ENCODE measurements around the gene BIK. TPM values are rescaled to one million over a fixed set of nuclear protein-coding genes. Genes with fewer than 3 reads are reported as not detected.
A peak's percentile ranks its signal among the peaks of the same experiment; 100 is the strongest.

Gene BIK
- total RNA-seq, 2 donors from 2014 or later, result 1.9 to 4.0 TPM

DNA sequence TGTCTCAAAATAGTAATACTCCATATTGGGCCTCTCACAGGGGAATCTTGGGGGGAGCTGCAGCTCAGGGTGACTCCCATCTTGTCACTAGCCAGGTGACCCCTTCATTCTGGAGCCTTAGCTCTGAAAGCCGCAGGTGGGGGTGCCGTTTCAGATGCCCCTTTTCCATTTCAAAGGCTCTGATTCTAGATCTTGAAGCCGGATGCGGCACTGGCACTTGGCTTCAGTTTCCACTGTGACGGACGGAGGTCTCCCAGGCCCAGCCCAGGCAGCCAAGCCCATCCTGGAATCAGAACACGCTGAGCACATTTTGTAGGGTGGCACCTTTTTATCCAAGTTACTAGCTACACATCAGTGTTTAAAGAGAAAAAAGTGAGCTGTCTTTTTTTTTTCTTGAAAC, 6.4 kb downstream of the BIK start:
- H3K27me3 Mint-ChIP-seq, result no peaks in the 10 kb centered on the region
- ATAC-seq (replicated peaks), result no peak
- no peak overlapping the region for H3K27ac Mint-ChIP-seq
- H3K9me3 Mint-ChIP-seq, result no peaks in the 10 kb centered on the region
- H3K36me3 Mint-ChIP-seq (ENCODE audit: low read depth), result no peaks in the 10 kb centered on the region
- no peaks in the 10 kb centered on the region for H3K4me1 Mint-ChIP-seq
- H3K4me3 Mint-ChIP-seq, result no peak overlapping the region

DNA sequence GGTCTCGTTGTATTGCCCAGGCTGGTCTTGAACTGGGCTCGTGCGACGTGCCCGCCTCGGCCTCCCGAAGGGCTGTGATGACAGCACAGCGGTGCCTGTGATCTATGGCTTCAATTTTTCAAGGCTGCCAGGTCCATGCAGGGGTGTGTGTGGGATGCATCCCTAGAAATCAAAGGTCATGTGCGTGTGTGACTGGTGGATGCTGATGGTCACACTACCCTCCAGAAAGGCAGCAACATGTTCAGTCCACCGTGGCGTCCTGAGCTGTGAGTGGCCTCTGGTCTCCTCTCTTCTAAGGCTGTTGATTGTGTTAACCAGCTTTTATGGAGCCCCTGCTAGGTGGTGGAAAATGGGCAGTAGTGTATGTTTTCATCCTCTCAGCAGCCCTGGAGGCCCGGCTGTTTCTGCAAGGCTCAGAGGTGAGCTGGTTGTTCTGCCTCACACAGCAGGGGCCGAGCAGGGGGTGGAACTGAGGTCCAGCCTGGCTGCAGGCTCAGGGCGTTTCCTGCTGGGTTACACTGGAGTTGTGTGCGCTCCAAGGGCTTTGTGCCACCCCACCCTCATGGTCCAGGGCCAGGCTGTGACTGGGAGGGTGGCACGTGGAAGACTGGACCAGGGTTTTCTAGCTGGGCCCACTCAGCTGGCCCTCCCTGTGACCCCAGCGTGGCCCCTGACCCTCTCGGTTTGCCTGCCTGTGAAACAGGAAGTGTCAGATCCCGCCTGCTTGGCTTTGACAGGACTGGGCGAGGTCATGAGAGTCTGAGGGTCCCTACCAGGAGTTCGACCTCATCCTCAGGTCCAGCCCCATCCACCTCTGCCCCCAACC, 7.7 kb downstream of the BIK start:
- Mint-ChIP-seq H3K36me3 (ENCODE audit: low read depth) (no peaks in the 10 kb centered on the region), H3K9me3 (no peaks in the 10 kb centered on the region), H3K4me3 (no peak overlapping the region), H3K4me1 (peaks cover 5% of the 10 kb centered on the region), H3K27me3 (no peaks in the 10 kb centered on the region), H3K27ac (no peak overlapping the region)
- ATAC-seq (replicated peaks), result no peak

DNA sequence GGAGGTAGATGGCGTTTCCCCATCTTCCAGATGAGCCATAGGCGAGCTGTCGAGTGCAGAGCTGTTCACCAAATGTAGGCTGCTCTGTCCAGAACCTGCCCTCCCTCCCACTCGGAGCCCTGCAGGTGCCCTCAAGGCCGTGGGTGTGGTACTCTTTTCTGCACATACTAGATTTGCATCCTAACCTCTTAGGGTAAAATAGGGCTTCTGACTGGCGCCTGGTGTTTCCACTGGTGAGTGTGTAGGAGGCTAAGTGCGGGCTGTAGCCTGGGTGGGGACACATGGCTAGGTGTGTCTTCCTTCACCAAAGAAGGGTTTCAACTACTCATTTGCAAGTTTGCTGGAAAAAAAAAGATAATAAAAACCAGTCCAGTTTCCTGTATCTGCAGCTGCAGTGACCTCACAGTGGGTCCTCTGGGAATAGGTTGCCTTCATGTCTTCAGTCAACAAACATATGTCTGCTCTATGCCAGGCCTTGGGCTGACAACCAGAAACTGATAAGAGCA, 8.5 kb downstream of the BIK start:
- H3K27ac Mint-ChIP-seq, result peak overlapping the region; percentile 46
- no peaks in the 10 kb centered on the region for H3K27me3 Mint-ChIP-seq
- H3K36me3 Mint-ChIP-seq (ENCODE audit: low read depth), result no peaks in the 10 kb centered on the region
- ATAC-seq (replicated peaks), result peak; percentile 42
- no peaks in the 10 kb centered on the region for H3K9me3 Mint-ChIP-seq
- peaks cover 5% of the 10 kb centered on the region for H3K4me1 Mint-ChIP-seq
- H3K4me3 Mint-ChIP-seq, result no peak overlapping the region

DNA sequence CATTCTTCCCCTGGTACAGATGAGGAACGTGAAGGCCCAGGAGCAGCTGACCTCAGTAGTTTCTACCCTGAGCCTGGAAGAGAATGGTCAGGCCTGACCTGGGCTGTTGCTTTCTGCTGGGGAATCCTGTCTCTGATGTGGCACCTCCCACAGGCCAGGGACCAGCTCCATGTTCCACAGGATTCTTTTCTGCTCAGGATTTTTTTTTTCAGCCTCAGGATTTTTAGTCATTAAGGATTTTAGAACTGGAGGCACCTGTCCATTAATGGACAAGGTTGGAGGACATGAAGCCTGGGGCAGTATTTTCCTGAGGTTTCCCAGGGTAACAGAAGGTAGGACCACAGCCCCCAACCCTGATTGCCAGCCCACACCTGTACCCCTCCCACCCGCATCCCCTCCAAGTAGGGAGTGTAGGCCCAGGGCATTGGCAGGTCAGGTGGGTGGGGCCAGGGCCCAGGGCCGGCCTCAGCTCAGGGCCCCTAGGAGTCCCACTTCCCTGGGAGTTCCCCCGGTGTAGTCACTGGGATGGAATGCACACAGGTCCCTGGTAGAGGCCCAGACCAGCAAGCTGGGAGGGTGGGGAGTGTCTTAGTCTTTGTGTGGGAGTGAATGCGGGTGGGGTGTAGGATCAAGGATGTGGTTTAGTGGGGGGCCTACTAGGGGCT, 16.1 kb downstream of the BIK start:
- Mint-ChIP-seq H3K27me3 (no peaks in the 10 kb centered on the region), H3K4me1 (peaks cover 5% of the 10 kb centered on the region), H3K4me3 (no peak overlapping the region), H3K27ac (peak overlapping the region; percentile 48), H3K9me3 (no peaks in the 10 kb centered on the region), H3K36me3 (ENCODE audit: low read depth) (peaks cover 4% of the 10 kb centered on the region)
- no peak for ATAC-seq (replicated peaks)

DNA sequence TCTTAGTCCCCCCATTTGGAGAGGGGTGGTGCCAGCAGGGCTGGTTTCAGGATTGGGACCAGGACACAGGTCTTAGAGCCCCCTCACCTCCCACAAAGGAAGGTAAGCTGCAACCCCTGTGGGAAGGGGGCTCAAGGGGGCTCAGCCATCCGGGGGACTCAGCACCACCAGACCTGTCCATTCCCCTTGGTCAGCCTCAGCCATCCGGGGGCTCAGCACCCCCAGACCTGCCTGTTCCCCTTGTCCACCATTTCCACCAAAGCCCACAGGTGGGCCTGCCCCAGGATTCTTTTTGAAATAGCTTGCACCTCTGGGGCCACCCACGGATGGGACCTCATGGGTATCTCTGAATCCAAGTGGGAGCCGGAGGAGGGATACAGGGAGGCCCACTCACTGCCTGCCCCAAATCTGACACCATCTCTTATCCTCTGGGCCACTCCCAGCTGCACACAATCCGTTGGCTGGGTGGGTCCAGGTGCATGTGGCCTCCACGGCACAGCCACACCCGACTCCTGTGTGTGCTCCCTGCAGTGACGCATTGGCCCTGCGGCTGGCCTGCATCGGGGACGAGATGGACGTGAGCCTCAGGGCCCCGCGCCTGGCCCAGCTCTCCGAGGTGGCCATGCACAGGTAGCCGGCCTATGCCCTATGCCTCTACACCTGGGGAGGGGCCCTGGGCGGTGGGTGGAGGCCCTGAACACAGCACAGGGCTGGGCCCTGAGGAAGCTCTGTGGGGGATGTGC, 16.8 kb downstream of the BIK start:
- peak overlapping the region; percentile 48 for H3K27ac Mint-ChIP-seq
- no peaks in the 10 kb centered on the region for H3K9me3 Mint-ChIP-seq
- H3K4me3 Mint-ChIP-seq, result no peak overlapping the region
- no peak for ATAC-seq (replicated peaks)
- peaks cover 5% of the 10 kb centered on the region for H3K4me1 Mint-ChIP-seq
- H3K27me3 Mint-ChIP-seq, result no peaks in the 10 kb centered on the region
- peaks cover 11% of the 10 kb centered on the region for H3K36me3 Mint-ChIP-seq (ENCODE audit: low read depth)

DNA sequence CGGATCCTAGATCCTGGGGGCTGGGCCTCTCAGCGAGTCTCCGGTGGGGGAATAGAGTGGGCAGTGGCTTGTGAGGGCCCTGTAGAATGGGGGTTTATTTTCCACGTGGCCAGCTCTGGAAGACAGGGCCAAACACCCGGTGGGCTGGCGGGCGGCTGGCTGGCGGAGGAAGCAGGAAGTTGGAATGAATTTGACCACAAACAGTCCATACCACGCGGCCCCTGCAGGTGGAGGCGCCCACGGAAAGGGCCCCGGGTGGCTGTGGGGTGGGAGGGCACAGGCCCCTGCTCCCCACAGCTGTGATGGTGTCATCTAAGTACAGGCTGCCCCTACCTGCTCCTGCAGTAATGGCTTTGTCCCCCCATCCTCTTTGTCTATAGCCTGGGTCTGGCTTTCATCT, 17.6 kb downstream of the BIK start:
- Mint-ChIP-seq H3K36me3 (ENCODE audit: low read depth) (peaks cover 19% of the 10 kb centered on the region), H3K4me3 (no peak overlapping the region), H3K27me3 (no peaks in the 10 kb centered on the region), H3K4me1 (no peaks in the 10 kb centered on the region), H3K27ac (no peak overlapping the region), H3K9me3 (no peaks in the 10 kb centered on the region)
- no peak for ATAC-seq (replicated peaks)

DNA sequence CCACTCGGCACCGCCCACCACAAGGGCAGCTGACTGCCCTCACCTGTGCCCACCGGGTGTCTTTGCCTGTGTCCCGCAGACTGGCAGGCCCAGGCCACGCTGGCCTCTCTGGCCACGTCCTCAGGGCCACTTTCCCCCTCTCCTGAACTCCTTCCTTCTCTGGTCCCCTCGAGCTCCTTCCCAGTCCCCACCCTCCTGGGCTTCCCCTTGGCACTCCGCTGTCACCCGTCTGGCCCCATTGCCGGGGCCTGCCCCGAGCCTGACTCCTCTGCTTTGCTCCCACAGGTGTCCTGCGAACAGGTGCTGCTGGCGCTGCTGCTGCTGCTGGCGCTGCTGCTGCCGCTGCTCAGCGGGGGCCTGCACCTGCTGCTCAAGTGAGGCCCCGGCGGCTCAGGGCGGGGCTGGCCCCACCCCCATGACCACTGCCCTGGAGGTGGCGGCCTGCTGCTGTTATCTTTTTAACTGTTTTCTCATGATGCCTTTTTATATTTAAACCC, 18.4 kb downstream of the BIK start:
- Mint-ChIP-seq H3K4me1 (no peaks in the 10 kb centered on the region), H3K27me3 (no peaks in the 10 kb centered on the region), H3K9me3 (no peaks in the 10 kb centered on the region), H3K4me3 (no peak overlapping the region), H3K36me3 (ENCODE audit: low read depth) (peaks cover 27% of the 10 kb centered on the region), H3K27ac (no peak overlapping the region)
- ATAC-seq (replicated peaks), result no peak

DNA sequence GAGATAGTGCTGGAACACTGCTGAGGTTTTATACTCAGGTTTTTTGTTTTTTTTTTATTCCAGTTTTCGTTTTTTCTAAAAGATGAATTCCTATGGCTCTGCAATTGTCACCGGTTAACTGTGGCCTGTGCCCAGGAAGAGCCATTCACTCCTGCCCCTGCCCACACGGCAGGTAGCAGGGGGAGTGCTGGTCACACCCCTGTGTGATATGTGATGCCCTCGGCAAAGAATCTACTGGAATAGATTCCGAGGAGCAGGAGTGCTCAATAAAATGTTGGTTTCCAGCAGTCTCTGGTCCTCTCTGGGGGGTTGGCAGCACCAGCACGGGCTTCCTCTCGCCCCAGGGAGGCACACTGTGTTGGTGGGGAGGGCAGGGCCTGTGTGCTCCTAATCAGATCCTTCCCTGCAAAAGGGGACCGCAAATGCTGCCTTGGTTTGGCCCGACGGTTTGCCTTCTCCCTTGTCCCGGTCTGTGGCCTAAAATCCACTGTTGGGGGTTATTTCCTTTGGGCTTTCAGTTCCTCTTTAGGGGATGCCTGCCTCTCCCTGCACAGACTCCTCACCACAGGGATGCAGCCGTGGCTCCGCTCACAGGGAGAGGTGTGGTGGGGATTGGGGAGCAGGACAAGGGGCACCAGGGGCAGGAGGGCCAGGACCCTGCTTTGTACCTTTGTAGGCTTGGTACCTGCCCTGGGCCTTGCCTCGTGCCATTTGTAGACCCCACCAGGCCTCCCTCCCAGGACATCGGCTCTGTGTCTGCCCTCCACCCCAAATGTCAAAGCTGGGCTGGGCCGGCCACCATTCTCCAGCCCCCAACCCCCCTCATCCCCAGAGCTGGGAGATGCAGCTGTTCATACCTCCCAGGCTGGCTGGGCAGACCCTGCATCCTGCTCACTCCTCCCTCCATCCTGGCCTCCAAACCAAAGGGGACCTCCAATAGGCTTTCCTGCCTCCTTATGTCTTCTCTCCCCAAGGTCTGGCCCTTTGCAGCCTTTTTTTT, 19.2 kb downstream of the BIK start:
- no peak overlapping the region for H3K4me3 Mint-ChIP-seq
- H3K4me1 Mint-ChIP-seq, result no peaks in the 10 kb centered on the region
- no peaks in the 10 kb centered on the region for H3K9me3 Mint-ChIP-seq
- H3K27ac Mint-ChIP-seq, result no peak overlapping the region
- no peaks in the 10 kb centered on the region for H3K27me3 Mint-ChIP-seq
- peaks cover 33% of the 10 kb centered on the region for H3K36me3 Mint-ChIP-seq (ENCODE audit: low read depth)
- ATAC-seq (replicated peaks), result no peak

DNA sequence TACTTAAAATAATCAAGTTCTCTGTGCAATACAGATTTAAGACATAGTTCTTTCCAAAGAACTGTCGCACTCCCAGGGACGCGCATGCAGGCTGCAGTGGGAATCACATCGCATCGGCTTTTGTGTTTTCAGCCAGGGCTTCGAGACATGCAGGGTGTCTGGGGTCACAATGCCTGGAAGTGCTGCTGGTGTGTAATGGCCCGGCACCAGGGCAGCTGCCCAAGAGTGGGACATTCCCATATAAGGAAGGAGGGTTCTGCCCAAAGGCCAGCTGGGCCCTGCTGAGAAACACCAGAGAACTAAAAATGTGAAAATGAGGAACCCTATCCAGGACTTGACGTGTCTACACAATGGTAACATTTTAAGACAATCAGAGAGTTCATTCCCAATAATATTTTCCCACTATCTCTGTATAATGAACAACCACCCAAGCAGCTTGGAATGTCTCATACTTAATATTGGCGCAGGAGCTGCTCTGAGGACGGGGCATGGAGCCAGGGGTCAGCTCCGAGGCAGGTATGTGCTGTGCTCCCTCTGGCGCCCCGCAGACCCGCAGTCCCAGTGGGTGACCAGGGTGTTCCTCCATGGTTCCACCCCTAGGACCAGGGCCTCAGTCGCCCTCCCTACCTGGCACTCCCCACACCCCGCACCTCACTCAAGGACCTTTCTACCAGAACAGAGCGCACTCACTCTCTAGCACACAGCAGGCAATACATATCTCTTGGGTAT, 21.4 kb downstream of the BIK start:
- Mint-ChIP-seq H3K4me3 (no peak overlapping the region), H3K4me1 (no peaks in the 10 kb centered on the region), H3K27ac (no peak overlapping the region), H3K36me3 (ENCODE audit: low read depth) (peaks cover 50% of the 10 kb centered on the region), H3K27me3 (no peaks in the 10 kb centered on the region), H3K9me3 (no peaks in the 10 kb centered on the region)
- ATAC-seq (replicated peaks), result no peak

DNA sequence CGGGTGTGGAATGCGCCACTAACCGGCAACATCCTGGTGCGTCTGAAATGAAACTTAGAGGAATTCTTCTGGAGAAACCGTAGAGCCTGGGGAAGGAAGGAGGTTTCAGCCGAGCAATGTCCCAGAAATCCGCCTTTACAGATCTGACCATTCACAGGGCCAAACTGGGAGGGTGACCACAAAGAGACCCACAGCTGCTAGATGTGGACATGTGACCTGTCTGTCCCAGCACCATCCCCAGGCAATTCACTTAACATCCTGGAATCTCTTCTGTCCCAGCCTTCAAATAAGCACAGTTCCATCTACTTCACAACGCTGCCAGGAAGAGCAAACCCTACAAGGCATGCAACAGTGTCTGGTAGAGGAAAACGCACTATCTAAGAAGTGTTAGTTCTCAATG, 22.9 kb downstream of the BIK start:
- H3K9me3 Mint-ChIP-seq, result no peaks in the 10 kb centered on the region
- H3K4me3 Mint-ChIP-seq, result no peak overlapping the region
- H3K27ac Mint-ChIP-seq, result no peak overlapping the region
- ATAC-seq (replicated peaks), result no peak
- no peaks in the 10 kb centered on the region for H3K27me3 Mint-ChIP-seq
- H3K36me3 Mint-ChIP-seq (ENCODE audit: low read depth), result peaks cover 63% of the 10 kb centered on the region
- H3K4me1 Mint-ChIP-seq, result no peaks in the 10 kb centered on the region

DNA sequence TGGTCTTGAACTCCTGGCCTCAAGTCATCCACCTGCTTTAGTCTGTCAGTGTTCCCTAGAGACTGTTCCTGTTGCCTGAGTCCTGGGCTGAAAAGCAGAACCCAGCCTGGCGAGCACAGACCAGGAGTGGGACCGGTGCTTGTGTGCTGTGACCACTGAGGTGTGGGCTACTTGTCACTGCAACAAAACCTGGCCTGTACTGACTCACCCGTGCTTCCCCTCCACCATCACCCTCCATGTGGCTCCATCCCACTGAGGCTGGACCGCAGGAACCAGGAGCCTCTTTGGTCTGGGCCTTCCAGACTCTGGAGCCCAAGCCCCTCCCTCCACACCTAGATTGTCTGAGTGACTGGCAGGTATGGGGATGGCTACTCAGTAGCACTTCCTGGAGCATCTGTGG, 24.0 kb downstream of the BIK start:
- Mint-ChIP-seq H3K4me1 (no peaks in the 10 kb centered on the region), H3K36me3 (ENCODE audit: low read depth) (peaks cover 74% of the 10 kb centered on the region), H3K27ac (no peak overlapping the region), H3K27me3 (no peaks in the 10 kb centered on the region), H3K4me3 (no peak overlapping the region), H3K9me3 (no peaks in the 10 kb centered on the region)
- no peak for ATAC-seq (replicated peaks)

DNA sequence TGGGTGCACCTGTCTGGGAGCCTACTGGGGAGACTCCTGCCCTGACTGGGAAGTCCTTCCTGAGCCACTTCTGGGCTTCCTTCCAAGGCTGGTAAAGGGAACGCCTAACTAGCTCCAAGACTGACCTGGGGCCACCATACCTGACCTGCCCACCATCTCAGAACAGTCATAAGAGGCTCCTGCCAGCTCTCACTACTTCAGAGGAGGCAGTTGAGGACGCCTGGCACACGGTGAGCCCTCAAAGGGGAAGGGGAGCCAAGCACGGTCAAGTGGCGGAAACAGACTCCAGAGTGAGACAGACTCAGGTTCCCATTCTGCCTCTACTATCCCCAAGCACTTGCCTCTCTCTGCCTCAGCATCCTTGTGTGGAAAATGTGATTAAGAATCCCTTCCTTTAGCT, 25.0 kb downstream of the BIK start:
- Mint-ChIP-seq H3K9me3 (no peaks in the 10 kb centered on the region), H3K27ac (no peak overlapping the region), H3K4me3 (no peak overlapping the region), H3K4me1 (no peaks in the 10 kb centered on the region), H3K27me3 (no peaks in the 10 kb centered on the region), H3K36me3 (ENCODE audit: low read depth) (peaks cover 84% of the 10 kb centered on the region)
- ATAC-seq (replicated peaks), result no peak

DNA sequence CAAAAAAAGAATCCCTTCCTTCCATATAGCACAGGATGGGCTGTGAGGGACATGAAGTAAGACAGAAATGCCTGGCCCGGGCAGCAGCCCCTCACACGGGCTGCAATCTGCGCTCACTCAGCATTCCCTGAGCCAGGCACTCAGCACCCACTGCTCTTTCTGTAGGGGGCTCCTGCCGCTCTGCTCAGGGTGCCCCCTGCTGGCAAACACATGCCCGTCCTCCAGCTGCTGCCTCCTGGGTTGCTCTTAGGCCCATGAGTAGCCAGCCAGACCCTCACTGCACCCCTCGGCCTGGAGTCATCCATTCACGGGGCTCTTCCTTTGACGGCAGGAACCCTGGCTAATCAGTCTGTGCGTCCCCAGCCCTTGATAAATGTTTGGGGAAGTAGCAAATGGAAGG, 25.7 kb downstream of the BIK start:
- H3K36me3 Mint-ChIP-seq (ENCODE audit: low read depth), result peaks cover 91% of the 10 kb centered on the region
- no peaks in the 10 kb centered on the region for H3K27me3 Mint-ChIP-seq
- H3K9me3 Mint-ChIP-seq, result no peaks in the 10 kb centered on the region
- H3K4me1 Mint-ChIP-seq, result no peaks in the 10 kb centered on the region
- no peak overlapping the region for H3K4me3 Mint-ChIP-seq
- H3K27ac Mint-ChIP-seq, result no peak overlapping the region
- peak; percentile 56 for ATAC-seq (replicated peaks)
